AG08396 (cell line): ENCODE measurements around the gene UBE2F.
"Not testable (repeated sequence)": the region's sequence is repeated elsewhere in the genome, so short reads cannot be mapped to it uniquely, and the experiment has no call there.

Source experiments
- DNase-seq: peaks from one replicate; pipeline ENCODE4 v3.0.0; 2012; ENCODE audit warnings: low spot score, mixed read lengths

The UBE2F gene

DNA sequence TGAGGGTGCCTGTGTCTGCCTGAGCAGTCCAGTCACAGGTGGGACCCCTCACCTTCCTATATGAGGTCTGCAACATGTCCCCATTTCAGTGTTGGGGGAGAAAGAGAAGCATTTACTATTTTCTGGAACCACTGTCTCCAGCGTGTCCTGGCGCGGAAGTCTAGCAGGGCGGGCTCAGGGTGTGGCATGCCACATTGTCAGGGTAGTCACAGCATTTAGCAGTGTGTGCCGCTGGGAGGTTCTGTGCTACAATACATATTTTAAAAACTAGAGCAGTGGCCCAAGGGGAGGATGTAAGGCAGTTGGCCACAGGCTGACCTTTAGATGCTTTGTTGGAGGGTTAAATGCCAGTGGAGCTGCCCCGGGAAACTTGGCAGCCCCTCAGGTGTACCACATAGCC lies 12.5 kb downstream of the UBE2F start:
- no peak for DNase-seq

- no peak for DNase-seq
Observed at GRCh38 chr2:237980087-237980486, 13.3 kb downstream of the UBE2F start.

DNA sequence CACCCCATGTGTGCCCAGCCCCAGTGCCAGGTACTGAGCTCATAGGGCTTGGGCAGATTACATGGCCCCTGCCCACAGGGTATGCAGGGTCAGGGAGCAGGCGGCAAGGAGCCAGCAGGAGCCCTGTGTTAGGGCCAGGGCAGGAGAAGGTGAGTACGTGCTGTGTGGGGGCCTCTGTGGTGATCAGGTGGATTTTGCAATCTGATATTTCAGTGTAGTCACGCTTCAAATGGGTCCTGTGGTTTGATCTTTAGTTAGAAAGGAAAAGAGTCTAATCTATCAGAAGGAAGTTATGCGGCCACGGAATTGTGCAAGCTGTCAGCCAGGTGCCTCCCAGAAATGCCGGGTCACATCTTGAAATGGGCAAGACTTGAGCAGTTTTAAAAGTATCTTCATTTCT lies 13.9 kb downstream of the UBE2F start:
- DNase-seq: no peak

DNA sequence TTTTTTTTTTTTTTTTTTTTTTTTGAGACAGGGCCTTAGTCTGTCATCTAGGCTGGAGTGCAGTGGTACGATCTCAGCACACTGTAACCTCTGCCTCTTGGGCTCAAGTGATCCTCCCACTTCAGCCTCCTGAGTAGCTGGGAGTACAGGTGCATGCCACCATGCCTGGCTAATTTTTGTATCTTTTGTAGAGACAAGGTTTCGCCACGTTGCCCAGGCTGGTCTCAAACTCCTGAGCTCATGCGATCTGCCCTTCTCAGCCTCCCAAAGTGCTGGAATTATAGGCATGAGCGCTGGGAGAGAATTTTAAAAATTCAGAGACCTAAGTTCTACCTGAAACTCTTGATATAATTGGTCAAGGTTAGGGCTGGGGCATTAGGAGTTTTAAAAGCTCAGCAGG lies 14.8 kb downstream of the UBE2F start:
- not testable (repeated sequence) for DNase-seq

- DNase-seq: no peak
Observed at GRCh38 chr2:237982039-237982725, 15.4 kb downstream of the UBE2F start.

GRCh38 chr2:237983922-237984321 lies 17.1 kb downstream of the UBE2F start:
- DNase-seq: no peak

DNA sequence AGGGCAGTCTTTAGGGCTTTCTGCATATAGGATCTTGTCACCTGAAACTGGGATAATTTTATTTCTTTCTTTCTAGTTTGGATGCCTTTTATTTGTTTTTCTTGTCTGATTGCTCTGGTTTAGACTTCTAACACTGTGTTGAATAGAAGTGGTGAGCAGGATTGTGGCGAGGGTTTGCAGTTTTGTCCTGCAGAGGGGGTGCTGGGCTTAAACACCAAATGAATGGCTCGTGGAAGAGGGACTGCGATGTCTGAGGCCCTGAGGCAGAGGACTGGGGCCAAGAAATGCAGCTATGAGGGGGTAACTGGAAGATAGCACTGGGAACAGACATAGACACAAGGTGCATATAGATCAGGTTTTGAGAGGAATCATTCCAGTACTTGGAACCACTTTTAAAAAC lies 20.5 kb downstream of the UBE2F start:
- no peak for DNase-seq

DNA sequence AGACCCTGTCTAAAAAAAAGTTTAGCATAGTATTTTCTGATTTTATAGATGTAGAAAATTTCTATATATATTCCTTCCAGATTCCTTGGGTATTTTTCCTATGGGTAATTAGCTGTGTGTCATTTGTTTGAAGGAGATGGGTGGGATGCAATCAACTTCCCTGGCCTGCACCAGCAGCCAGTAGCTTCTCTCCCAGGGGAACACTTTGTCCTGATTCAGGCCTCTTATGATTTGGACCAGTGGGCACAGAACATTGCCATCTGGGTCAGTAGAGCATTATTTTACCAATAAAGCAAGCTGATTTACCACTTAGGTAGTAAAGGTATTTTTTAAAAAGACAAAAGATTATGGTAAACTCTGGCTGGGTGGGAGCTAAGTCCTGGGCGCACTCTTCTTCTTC lies 26.9 kb downstream of the UBE2F start:
- DNase-seq: no peak

GRCh38 chr2:237995036-237995435 lies 28.2 kb downstream of the UBE2F start:
- no peak for DNase-seq

- peak; percentile 36 for DNase-seq
Observed at GRCh38 chr2:237996021-237996593, 29.3 kb downstream of the UBE2F start.

GRCh38 chr2:237997521-237997920 lies 30.7 kb downstream of the UBE2F start:
- no peak for DNase-seq

DNA sequence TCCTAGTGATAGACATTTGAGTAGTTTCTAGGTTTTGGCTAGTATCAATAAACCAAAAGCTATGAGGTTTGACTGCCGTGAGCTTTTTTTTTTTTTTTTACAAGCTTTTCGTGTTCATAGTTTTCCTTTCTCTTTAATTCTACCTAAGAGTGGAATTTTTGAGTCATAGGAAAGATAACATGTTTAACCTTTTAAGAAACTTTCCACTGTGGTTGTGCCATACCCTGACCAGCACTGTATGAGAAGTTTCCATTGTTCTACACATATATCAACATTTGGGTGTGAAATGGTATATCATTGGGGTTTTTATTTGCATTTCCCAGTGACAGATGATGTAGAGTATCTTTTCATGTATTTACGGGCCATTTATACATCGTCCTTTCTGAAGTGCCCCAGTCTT lies 31.7 kb downstream of the UBE2F start:
- no peak for DNase-seq

DNA sequence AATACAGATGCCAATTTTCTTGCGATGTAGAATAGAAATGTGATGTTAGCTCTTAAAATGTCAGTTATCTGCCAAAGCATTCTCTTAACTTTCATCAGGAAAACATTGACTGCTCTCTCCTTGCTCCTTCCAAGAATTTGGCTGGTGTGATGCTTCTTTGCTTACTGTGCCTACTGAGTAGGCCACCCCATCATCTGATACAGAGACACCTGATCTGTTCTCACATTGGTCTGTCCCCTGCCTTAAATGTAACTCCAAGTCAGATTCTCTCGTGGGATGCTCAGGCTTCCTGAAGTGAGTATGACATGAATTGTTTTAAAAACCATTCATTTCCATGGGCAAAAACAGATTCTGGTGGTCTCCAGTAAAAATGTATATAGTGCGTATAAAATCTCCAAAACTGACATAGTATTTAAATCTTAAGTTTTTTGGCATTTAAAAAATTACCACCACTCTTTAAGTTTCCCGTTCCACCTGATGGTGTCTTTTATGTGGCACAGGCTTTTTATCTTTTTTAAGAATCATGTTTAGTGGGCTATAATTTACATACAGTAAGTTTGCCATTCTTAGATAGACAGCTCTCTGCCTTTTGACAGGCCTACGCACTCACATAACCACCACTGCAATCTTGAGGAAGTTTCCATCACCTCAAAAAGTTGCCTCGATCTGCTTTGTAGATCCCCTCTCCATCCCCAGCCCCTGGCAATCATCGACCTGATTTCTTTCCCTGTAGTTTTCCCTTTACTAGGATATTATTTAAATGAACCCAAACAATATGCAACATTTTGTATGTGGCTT lies 36.6 kb downstream of the UBE2F start:
- DNase-seq: no peak

- DNase-seq: no peak
Observed at GRCh38 chr2:238004077-238004830, 37.4 kb downstream of the UBE2F start.

GRCh38 chr2:238005528-238005927 lies 38.7 kb downstream of the UBE2F start:
- DNase-seq: no peak

GRCh38 chr2:238006510-238006909 lies 39.7 kb downstream of the UBE2F start:
- no peak for DNase-seq

GRCh38 chr2:238007924-238008323 lies 41.1 kb downstream of the UBE2F start:
- no peak for DNase-seq

DNA sequence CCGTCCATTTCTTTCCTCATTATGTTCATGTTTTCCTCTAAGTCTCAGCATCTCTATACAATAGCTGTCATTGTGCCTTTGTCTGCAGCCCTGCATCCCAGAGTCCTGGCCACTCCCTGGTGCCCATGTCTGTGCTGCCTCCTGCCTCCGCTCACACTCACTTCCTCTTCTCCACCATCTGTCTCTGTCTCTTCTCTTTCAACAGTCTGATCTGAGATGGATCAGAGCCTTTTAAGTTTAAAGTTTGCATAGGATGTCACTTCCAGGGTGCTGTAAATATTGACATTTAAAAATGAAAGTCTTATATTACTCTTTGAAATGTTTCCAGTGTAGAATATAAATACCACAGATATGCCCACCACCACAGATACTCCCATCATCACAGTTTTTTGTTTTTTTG lies 42.7 kb downstream of the UBE2F start:
- no peak for DNase-seq

- no peak for DNase-seq
Observed at GRCh38 chr2:238010572-238010971, 43.8 kb downstream of the UBE2F start.

- DNase-seq: no peak
Observed at GRCh38 chr2:238013806-238014205, 47.0 kb downstream of the UBE2F start.

DNA sequence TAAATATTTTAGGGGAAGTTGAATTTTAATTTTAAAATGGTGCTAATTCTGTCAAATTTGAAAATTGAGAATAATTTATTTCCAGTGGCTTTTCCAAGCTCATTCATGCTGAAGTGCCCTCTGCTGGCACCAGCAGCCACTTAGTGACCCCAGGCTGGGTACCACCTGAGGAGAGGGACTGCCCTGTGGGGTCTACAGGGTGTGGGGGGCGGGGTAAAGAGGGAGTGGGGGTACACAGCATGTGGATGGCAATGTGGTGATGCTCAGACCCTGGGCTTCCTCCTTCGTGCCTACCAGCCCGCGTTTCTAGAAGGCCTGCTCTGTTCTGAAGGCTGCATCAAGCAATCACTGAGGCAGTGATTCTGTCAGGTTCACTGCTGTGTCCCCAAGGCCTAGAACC lies 48.9 kb downstream of the UBE2F start:
- no peak for DNase-seq

DNA sequence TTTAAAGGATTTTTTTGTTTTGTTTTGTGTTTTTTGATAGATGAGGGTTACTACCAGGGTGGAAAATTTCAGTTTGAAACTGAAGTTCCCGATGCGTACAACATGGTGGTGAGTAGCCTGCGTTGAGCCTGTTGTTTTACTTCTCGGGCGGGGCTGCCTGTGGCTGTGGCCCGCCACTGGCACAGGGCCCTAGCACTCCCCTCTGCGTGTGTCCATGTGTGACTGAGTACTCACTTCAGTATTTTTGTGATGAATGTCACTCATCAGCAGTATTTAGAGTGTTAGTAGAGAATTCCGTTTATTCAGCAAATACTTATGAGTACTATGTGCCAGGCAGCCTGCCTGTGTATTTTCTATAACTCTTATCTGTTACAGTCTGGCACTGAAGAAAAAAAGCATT lies 49.7 kb downstream of the UBE2F start:
- DNase-seq: no peak

GRCh38 chr2:238019962-238020361 lies 53.1 kb downstream of the UBE2F start:
- DNase-seq: no peak
